UCSD-AML1 (cell line): ENCODE results near the gene UGP2.
"Not testable (repeated sequence)": the region's sequence is repeated elsewhere in the genome, so short reads cannot be mapped to it uniquely, and the experiment has no call there.

Experiments
- DNase-seq: peaks from one replicate; lab custom pipeline; 2025; ENCODE audit not compliant: unreplicated experiment; lab: John Stamatoyannopoulos, UW

UGP2 gene

GRCh38 chr2:63841254-63842022 is at the start of gene UGP2:
TSS of gene UGP2 (plus strand) at chr2:63841896. CDS start at chr2:63842186, 290 bp downstream.
- DNase-seq: peak; percentile 91

- no peak for DNase-seq
Measured at GRCh38 chr2:63792530-63792929, 49.2 kb upstream of the UGP2 start.

DNA sequence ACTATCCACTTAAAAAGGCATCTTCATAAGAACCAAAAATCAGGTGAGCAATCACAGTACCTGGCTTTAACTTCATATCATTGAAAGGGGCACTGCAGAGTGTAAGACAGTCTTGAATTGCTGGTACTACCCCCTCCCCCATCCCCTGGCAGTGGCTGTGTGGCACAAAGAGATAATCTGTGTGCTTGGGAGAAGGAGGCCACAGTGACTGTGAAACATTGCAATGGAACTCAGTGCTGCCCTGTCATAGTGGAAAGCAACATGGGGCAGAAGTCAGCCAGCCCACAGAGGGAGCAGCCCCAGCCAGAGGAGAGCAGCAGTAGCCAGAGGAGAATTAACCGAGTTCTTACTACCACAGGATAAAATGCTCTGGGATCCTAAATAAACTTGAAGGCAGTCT is 45.3 kb upstream of the UGP2 start:
- DNase-seq: no peak

- DNase-seq: no peak
Measured at GRCh38 chr2:63796796-63797195, 44.9 kb upstream of the UGP2 start.

GRCh38 chr2:63801455-63801854 is 40.2 kb upstream of the UGP2 start:
- DNase-seq: no peak

DNA sequence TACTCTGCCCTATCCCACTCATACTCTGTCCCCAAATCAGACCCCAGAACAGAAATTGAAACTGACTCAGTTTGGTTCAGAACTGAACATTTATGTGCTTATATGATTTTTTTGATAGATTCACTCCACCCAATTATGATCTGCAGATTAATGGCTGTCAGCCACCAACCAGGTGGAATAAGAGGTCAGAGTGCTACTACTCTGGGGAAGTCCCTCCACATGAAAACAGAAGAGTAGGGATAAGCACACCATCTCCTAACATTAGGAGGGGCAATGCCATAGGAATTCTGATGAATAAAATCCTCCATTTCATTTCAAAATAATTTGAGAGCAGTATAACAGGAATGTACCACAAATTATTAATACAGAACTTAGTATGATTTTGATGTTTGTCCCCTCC is 36.3 kb upstream of the UGP2 start:
- DNase-seq: no peak

- DNase-seq: not testable (repeated sequence)
Measured at GRCh38 chr2:63808036-63808435, 33.7 kb upstream of the UGP2 start.

GRCh38 chr2:63808911-63809310 is 32.8 kb upstream of the UGP2 start:
- DNase-seq: not testable (repeated sequence)

DNA sequence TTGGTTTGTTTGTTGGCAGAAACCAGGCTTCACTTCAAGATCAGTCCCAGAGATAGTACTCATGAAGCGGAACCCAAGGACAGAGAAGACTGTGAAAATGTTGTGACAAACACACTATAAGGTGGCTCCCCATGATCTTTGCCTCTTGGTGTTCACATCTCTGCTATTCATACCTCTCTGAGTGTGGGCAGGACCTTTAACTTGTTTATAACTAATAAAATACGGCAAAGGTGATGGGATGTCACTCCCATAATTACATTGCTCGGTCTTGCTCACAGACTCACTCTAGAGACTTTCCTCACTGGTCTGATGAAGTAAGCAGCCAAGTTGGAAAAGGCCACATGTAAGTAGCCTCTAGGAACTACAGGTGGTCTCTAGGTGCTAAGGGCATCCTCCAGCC is 30.6 kb upstream of the UGP2 start:
- no peak for DNase-seq

DNA sequence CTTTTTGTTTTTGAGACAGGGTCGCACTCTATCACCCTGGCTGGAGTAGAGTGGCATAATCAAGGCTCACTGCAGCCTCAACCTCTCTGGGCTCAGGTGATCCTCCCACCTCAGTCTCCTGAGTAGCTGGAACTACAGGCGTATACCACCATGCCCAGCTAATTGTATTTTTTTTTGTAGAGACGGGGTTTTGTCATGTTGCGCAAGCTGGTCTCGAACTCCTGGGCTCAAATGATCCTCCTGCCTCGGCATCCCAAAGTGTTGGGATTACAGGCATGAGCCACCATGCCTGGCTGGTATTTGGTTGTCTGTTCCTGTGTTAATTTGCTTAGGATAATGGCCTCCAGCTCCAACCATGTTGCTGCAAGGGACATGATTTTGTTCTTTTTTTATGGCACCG is 29.8 kb upstream of the UGP2 start:
- DNase-seq: not testable (repeated sequence)

GRCh38 chr2:63814114-63814513 is 27.6 kb upstream of the UGP2 start:
- no peak for DNase-seq

- DNase-seq: no peak
Measured at GRCh38 chr2:63817382-63817781, 24.3 kb upstream of the UGP2 start.

GRCh38 chr2:63818271-63818670 is 23.4 kb upstream of the UGP2 start:
- DNase-seq: no peak

- no peak for DNase-seq
Measured at GRCh38 chr2:63819256-63819655, 22.4 kb upstream of the UGP2 start.

DNA sequence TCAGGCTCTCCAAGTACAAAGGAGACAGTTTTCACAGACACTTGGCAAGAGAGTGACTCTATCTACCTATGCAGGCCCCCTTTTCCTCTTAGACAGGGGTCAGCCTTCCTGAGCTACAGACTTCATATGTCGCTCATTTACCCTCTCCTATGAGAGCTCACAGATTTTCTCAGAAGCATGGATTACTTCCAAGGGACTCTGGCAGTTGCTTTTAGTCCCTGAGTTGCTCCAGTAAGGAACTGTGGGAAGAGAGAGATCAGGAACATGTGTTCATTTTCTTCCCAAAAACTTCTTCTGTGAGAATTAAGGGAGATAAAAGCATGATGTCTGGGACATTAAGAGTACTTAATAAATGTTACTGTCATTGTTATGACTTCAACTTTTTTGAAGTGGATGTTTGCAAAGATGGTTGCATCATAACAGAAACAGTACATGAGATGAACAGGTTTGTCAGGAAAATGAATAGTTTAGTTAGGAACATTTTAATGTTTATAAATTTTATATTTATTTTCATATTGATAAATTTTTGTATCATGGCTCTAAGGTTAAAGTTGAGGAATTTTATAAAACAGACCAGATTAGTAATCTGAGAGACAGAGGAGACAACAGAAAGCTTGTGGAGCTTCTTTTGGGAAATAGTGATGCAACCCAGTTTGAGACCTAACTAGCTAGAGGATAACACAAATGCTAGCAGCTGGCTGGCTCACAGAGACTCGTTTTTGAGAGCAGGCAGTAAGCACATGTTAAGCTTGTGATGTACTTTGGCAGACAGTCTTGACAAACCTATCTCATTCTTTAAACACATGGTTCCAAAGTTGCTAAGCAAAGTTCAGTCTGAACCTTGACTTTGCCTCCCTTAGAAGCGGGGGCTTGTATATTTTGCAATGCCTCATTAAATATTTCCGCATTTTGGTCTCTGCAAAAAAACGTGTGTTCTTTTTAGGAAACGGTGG is 21.7 kb upstream of the UGP2 start:
- no peak for DNase-seq

DNA sequence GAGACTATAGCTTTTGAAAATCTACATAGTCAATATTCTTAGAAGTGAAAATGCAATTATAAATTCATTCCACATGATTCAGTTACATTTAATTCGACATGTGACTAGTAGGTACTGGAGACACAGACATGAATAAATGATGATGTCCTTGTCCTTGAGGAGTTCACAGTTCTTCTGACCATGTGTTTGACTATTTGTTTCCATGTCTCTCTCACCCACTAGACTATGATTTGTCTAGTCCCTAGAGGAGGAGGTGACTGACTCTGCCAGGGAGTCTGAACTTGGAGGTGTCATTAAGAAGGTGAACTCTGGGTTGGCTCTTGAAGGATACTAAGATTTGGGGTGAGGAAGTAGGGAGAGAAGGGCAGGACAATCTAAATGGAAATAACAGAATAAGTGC is 20.7 kb upstream of the UGP2 start:
- no peak for DNase-seq

DNA sequence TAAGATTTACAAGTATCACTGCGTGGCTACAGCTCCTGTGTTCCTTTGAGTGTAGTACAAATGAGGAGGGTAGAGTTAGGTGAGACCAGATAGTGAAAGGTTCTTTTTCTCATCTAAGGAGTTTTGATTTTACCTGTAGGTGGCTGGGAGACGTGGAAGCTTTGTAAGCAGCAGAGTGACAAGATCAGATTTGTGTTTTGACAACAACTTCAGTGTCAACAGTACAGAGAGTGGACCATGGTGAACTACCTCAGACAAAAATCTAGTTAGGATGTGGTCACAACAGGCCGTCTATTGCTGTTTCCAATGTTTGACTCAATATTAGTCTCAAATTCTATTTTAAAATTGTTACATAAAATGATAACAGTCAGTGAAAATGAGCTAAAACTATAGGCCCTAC is 20.3 kb upstream of the UGP2 start:
- no peak for DNase-seq

DNA sequence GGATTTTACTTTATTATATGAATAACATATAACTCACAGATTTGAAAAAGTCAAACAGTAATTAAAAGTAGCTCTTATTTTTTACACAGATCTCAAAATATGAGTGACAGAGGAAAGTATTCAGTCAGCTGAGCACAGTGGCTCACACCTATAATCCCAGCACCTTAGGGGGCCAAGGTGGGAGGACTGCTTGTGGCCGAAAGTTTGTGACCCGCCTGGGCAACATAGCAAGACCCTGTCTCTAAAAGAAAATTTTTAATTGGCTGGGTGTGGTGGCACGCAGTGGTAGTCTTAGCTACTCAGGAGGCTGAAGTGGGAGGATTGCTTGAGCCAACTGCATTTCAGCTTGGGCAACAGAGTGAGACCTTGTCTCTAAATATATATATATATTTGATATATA is 19.2 kb upstream of the UGP2 start:
- DNase-seq: no peak

DNA sequence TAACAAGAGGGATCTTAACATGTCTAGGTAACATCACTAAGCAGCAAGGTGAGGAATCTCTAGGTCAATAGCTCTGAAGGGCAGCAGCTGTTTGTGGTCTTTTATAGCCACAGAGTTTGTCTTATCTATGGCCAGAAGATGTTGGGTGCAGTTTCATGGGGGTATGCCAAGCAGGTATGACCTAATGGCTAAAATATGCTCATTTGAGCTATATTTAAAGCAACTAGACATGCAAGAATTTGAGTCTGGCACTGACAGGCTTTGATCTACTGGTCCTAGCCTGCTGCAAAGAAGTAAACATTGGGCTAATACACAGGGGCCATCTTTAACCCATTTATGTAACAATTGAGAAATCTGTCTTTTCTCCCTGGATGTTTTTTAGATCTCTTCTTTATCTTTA is 13.9 kb upstream of the UGP2 start:
- DNase-seq: no peak

GRCh38 chr2:63831176-63831575 is 10.5 kb upstream of the UGP2 start:
- no peak for DNase-seq

DNA sequence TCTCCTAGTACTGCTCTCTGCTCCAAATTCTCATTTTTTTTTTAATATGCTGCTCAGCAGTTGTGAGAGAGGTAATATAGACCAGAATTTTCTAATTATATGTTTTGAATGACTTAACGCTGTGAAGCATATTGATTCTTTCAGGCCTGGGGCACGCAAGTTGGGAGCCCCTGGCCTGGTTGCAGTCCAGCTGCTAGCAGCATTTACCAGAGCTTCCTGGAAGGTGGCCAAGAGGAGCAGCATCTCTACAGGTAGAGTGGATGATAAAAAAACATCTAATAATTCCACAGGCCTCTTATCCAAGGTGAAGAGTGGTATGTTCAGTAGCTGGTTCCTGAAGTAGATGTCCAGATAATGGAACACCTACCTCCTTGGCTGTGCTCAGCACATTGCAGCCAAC is 7.3 kb upstream of the UGP2 start:
- no peak for DNase-seq

- no peak for DNase-seq
Measured at GRCh38 chr2:63837036-63837594, 4.6 kb upstream of the UGP2 start.
